ENCODE results near the gene PPP2R2D.

DNA sequence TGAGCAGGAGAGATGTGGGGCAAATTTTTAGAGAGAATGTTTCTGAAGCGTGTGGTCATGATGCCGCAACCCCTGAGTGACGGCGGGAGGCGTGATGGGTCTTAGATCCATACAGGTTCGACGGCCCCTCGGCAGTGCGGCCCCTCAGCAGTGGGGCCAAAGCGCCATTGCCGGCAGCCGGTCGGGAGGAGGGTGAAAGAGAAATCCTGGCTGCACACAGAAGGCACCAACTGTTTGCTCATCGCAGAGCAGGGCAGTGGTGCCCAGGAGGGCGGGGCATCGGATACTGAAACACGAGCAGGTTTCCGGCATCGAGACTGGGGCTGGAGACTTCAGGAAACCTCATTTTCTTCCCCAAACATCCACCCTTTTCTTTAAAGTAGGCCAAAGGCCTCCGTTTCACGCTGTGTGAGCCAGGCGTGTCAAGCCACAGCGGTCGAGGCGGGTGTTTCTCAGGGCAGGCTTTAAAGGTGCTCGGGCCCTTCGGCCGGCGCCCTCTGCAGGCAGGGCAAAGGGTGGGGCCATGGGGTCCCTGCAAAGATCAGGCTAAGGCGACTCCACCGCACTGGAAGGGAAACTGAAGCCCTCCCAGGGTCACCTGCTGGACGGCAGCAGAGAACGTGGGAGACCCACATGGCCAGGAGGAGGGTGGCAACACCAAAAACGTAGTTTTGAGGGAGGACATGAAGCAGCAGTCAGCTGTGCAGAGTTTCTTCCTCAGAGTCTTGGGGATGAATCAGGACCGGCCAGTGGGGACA, 42.0 kb upstream of the PPP2R2D start:
- TF ChIP-seq SUZ12 (IDR thresholded peaks at IDR 0.05; ENCODE audit: extremely low read depth, insufficient read depth, insufficient read length) (no peak), ZNF274 (IDR thresholded peaks at IDR 0.05; ENCODE audit: low read depth, low read length) (no peak)

Measured in NT2/D1 (cell line).